Choroid plexus epithelial cell (primary cell): ENCODE results near the gene GALNT1.

Source experiments
- DNase-seq: peaks from one replicate; pipeline ENCODE4 v3.0.0-alpha.2; 2010; ENCODE audit warnings: low read depth
- H3K4me3 ChIP-seq: 2 replicates; pipeline ENCODE4 v1.5.1; 2011; ENCODE audit warnings: low read depth, mild to moderate bottlenecking, control low read depth, low read length, moderate library complexity
- CTCF ChIP-seq: conservative IDR thresholded peaks from 2 replicates; pipeline ENCODE4 v1.5.1; 2011; ENCODE audit warnings: low read depth, mild to moderate bottlenecking, control low read depth, inconsistent platforms, low read length, moderate library complexity

Gene GALNT1

GRCh38 chr18:35618289-35618688, 36.7 kb downstream of the GALNT1 start:
- TF ChIP-seq CTCF: no peak
- DNase-seq: no peak
- no peak overlapping the region for H3K4me3 ChIP-seq

- DNase-seq: peak; percentile 36
- TF ChIP-seq CTCF: no peak
- H3K4me3 ChIP-seq: no peak overlapping the region
Observed at GRCh38 chr18:35618696-35619095, 37.2 kb downstream of the GALNT1 start.

GRCh38 chr18:35619464-35619863, 37.9 kb downstream of the GALNT1 start:
- TF ChIP-seq CTCF: no peak
- no peak overlapping the region for H3K4me3 ChIP-seq
- DNase-seq: no peak

GRCh38 chr18:35619941-35620340, 38.4 kb downstream of the GALNT1 start:
- no peak overlapping the region for H3K4me3 ChIP-seq
- no peak for DNase-seq
- TF ChIP-seq CTCF: no peak

GRCh38 chr18:35620765-35621164, 39.2 kb downstream of the GALNT1 start:
- no peak for DNase-seq
- H3K4me3 ChIP-seq: no peak overlapping the region
- no peak for TF ChIP-seq CTCF

- no peak overlapping the region for H3K4me3 ChIP-seq
- no peak for DNase-seq
- TF ChIP-seq CTCF: no peak
Observed at GRCh38 chr18:35623255-35623654, 41.7 kb downstream of the GALNT1 start.

GRCh38 chr18:35624146-35624545, 42.6 kb downstream of the GALNT1 start:
- DNase-seq: peak; percentile 24
- H3K4me3 ChIP-seq: no peak overlapping the region
- no peak for TF ChIP-seq CTCF
